ENCODE data around the gene NPPA.
"Not testable (repeated sequence)": the region's sequence is repeated elsewhere in the genome, so short reads cannot be mapped to it uniquely, and the experiment has no call there.

Gene NPPA

GRCh38 chr1:11806307-11806936, 41.2 kb downstream of the NPPA start:
- peak overlapping the region; percentile 83 for H3K4me3 ChIP-seq (ENCODE audit: severe bottlenecking)
- TF ChIP-seq, protein P1, sequence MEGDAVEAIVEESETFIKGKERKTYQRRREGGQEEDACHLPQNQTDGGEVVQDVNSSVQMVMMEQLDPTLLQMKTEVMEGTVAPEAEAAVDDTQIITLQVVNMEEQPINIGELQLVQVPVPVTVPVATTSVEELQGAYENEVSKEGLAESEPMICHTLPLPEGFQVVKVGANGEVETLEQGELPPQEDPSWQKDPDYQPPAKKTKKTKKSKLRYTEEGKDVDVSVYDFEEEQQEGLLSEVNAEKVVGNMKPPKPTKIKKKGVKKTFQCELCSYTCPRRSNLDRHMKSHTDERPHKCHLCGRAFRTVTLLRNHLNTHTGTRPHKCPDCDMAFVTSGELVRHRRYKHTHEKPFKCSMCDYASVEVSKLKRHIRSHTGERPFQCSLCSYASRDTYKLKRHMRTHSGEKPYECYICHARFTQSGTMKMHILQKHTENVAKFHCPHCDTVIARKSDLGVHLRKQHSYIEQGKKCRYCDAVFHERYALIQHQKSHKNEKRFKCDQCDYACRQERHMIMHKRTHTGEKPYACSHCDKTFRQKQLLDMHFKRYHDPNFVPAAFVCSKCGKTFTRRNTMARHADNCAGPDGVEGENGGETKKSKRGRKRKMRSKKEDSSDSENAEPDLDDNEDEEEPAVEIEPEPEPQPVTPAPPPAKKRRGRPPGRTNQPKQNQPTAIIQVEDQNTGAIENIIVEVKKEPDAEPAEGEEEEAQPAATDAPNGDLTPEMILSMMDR (IDR thresholded peaks at IDR 0.05; ENCODE audit: poor library complexity, severe bottlenecking), result no peak
- DNase-seq (ENCODE audit: low spot score) (no peak), ATAC-seq (ENCODE audit: low read depth) (peak; percentile 5; the same call in 1 of the 3 replicates)
- peak overlapping the region; percentile 94 for H3K27ac ChIP-seq (ENCODE audit: poor library complexity, severe bottlenecking)
- peaks cover 46% of the 10 kb centered on the region for H3K36me3 ChIP-seq (ENCODE audit: low read depth)
- H3K27me3 ChIP-seq (ENCODE audit: insufficient read depth, poor library complexity, severe bottlenecking), result no peaks in the 10 kb centered on the region
- peaks cover 17% of the 10 kb centered on the region for H3K4me1 ChIP-seq (ENCODE audit: insufficient read depth, poor library complexity, severe bottlenecking)
- H3K9me3 ChIP-seq (ENCODE audit: severe bottlenecking), result no peaks in the 10 kb centered on the region

DNA sequence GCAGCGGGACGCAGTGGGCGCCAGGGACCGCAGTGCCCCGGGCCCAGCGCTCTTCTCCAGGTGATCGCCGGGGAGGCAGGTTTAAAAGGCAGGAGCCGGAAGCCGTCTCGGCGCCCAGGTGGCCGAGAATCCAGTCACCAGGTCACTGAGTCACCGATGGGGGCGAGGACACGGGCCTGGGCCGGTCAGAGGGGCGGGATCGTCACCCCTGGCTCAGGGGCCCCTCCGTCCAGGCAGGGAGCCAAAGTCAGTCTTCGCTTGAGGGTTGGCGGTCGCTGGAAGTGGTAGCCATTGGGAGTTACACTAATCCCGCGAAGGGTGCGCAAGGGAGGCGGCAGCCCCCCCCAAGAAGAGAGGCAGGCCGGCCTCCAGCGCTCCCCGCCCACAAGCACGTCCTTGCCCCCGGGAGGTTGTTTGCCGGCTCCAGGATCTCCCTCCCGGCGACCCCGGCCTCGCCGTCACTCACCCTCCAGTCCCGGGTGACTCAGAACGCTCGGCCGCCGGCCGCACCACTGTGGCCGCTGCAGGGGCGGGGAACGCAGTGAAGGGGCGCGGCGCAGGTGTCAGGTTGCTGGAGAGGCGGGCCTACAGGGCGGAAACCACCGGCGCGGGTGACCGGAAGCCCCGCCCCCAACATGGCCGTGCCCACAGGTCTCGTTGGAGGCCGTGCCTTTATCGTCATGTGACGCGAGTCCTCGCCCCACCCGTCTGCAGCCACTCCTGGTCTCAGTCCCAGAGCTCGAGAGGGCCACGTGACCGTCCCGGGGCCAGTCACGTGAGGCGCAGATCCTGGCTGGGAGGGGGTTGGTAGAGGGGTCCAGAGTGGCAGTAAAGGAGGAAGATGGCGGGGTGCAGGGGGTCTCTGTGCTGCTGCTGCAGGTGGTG, 41.9 kb downstream of the NPPA start, which contains the start of the genes CLCN6 and MTHFR:
CLCN6 (plus strand) TSS at position 770 of the 885 bp plus-strand sequence; CDS start at position 842, 72 bp downstream.
MTHFR (minus strand) TSS at position 543 of the 885 bp plus-strand sequence. CDS start 2,848 bp downstream, outside the sequence.
- H3K36me3 ChIP-seq (ENCODE audit: low read depth), result peaks cover 44% of the 10 kb centered on the region
- no peaks in the 10 kb centered on the region for H3K27me3 ChIP-seq (ENCODE audit: insufficient read depth, poor library complexity, severe bottlenecking)
- TF ChIP-seq, protein P1 (IDR thresholded peaks at IDR 0.05; ENCODE audit: poor library complexity, severe bottlenecking), result no peak
- peak within 1 kb of the TSS; percentile 94 for H3K27ac ChIP-seq (ENCODE audit: poor library complexity, severe bottlenecking)
- no peaks in the 10 kb centered on the region for H3K9me3 ChIP-seq (ENCODE audit: severe bottlenecking)
- H3K4me3 ChIP-seq (ENCODE audit: severe bottlenecking), result peak within 1 kb of the TSS; percentile 83
- DNase-seq (ENCODE audit: low spot score) (peak; percentile 99), ATAC-seq (ENCODE audit: low read depth) (peak; percentile 78)
- H3K4me1 ChIP-seq (ENCODE audit: insufficient read depth, poor library complexity, severe bottlenecking), result peaks cover 17% of the 10 kb centered on the region

DNA sequence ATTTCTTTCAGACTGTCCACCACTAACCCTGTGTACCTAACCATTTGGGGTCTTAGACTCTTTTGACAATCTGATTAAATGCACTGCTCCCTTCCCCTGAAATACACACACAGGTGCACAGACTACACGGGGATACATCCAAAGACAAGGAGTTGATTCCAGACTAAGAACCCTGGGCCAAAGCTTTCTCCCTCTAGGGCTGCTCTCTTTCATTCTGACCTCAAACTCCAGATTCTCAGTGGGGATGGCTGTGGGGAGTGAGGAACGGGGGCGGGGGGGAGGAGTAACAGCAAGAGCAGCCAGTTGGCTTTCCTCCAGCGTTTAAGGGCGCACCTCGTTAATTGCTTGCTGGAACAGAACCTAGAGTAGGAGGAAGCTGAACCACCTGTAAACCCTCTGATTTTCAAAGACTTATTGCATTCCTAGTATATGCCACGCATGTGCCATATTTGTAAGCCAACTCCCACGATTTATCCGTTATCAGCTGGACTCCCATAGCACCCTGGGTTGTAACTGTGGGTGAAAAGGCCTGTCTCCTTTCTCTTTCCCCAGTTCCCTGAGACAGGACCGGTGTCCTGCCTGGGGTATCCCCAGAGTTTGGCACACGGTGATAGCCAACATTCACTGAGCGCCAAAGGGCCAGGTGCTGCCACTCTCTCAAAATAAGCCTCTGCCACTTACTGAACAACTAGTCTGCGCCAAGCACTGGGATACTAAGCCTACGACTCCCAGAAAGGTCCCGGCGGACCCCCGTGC, 42.7 kb downstream of the NPPA start:
- Histone ChIP-seq H3K36me3 (ENCODE audit: low read depth) (peaks cover 44% of the 10 kb centered on the region), H3K9me3 (ENCODE audit: severe bottlenecking) (no peaks in the 10 kb centered on the region), H3K4me3 (ENCODE audit: severe bottlenecking) (peak overlapping the region; percentile 83), H3K27ac (ENCODE audit: poor library complexity, severe bottlenecking) (peak overlapping the region; percentile 94), H3K27me3 (ENCODE audit: insufficient read depth, poor library complexity, severe bottlenecking) (no peaks in the 10 kb centered on the region), H3K4me1 (ENCODE audit: insufficient read depth, poor library complexity, severe bottlenecking) (peaks cover 17% of the 10 kb centered on the region)
- no peak for ATAC-seq (ENCODE audit: low read depth)
- no peak for DNase-seq (ENCODE audit: low spot score)
- TF ChIP-seq, protein P1 (IDR thresholded peaks at IDR 0.05; ENCODE audit: poor library complexity, severe bottlenecking), result no peak

GRCh38 chr1:11803924-11804665, 43.5 kb downstream of the NPPA start:
- not testable (repeated sequence) for H3K27me3 ChIP-seq (ENCODE audit: insufficient read depth, poor library complexity, severe bottlenecking); ATAC-seq (ENCODE audit: low read depth); DNase-seq (ENCODE audit: low spot score); H3K9me3 ChIP-seq (ENCODE audit: severe bottlenecking)
- peak overlapping the region; percentile 34 for H3K4me3 ChIP-seq (ENCODE audit: severe bottlenecking)
- peaks cover 40% of the 10 kb centered on the region for H3K36me3 ChIP-seq (ENCODE audit: low read depth)
- peaks cover 17% of the 10 kb centered on the region for H3K4me1 ChIP-seq (ENCODE audit: insufficient read depth, poor library complexity, severe bottlenecking)
- peak overlapping the region; percentile 94 for H3K27ac ChIP-seq (ENCODE audit: poor library complexity, severe bottlenecking)
